Mononuclear cell (primary cell): ENCODE results near the gene CTNNBIP1. TPM values are rescaled to one million over a fixed set of nuclear protein-coding genes. Genes with fewer than 3 reads are reported as not detected.

Source experiments
- H3K27me3 ChIP-seq: 2 replicates; pipeline ENCODE4 v1.6.0; 2011; ENCODE audit warnings: low read length, control low read depth; ENCODE audit not compliant: insufficient read depth
- H3K4me1 ChIP-seq: 2 replicates; pipeline ENCODE4 v1.5.1; 2011; ENCODE audit warnings: mild to moderate bottlenecking, low read length, control low read depth; ENCODE audit not compliant: insufficient read depth
- H3K4me3 ChIP-seq: 2 replicates; pipeline ENCODE4 v1.5.1; 2011; ENCODE audit warnings: mild to moderate bottlenecking, low read length, moderate library complexity
- H3K9me3 ChIP-seq: 2 replicates; pipeline ENCODE4 v1.5.1; 2011; ENCODE audit warnings: low read depth, mild to moderate bottlenecking, control low read depth, low read length
- total RNA-seq: library from RNA; depleted of rRNA; stranded (reverse); fragments of >200 nt; gene quantifications from one replicate; pipeline ENCODE4 v1.2.3, GENCODE V29; 2012

The CTNNBIP1 gene
- total RNA-seq, 1 donor, result 13.6 TPM

- Histone ChIP-seq H3K27me3 (no peaks in the 10 kb centered on the region), H3K4me1 (peaks cover 5% of the 10 kb centered on the region)
Observed at GRCh38 chr1:9859281-9860014, 50.6 kb downstream of the CTNNBIP1 start.

GRCh38 chr1:9858293-9859035 is 51.6 kb downstream of the CTNNBIP1 start:
- Histone ChIP-seq H3K4me3 (no peak overlapping the region), H3K9me3 (no peaks in the 10 kb centered on the region), H3K4me1 (peaks cover 5% of the 10 kb centered on the region), H3K27me3 (no peaks in the 10 kb centered on the region)

More at GRCh38 chr1:9859281-9860014, 50.6 kb downstream of the CTNNBIP1 start:
- H3K9me3 ChIP-seq, result no peaks in the 10 kb centered on the region
- H3K4me3 ChIP-seq, result no peak overlapping the region

GRCh38 chr1:9855186-9855585 is 54.9 kb downstream of the CTNNBIP1 start:
- Histone ChIP-seq H3K27me3 (no peaks in the 10 kb centered on the region), H3K9me3 (no peaks in the 10 kb centered on the region), H3K4me3 (no peak overlapping the region), H3K4me1 (peaks cover 9% of the 10 kb centered on the region)

GRCh38 chr1:9853249-9853595 is 56.8 kb downstream of the CTNNBIP1 start:
- Histone ChIP-seq H3K9me3 (no peaks in the 10 kb centered on the region), H3K4me1 (peaks cover 18% of the 10 kb centered on the region), H3K27me3 (no peaks in the 10 kb centered on the region), H3K4me3 (no peak overlapping the region)

- no peaks in the 10 kb centered on the region for H3K9me3 ChIP-seq
- H3K4me3 ChIP-seq, result no peak overlapping the region
- no peaks in the 10 kb centered on the region for H3K27me3 ChIP-seq
- peaks cover 18% of the 10 kb centered on the region for H3K4me1 ChIP-seq
Observed at GRCh38 chr1:9852410-9853248, 57.4 kb downstream of the CTNNBIP1 start.

- no peak overlapping the region for H3K4me3 ChIP-seq
- no peaks in the 10 kb centered on the region for H3K9me3 ChIP-seq
- H3K4me1 ChIP-seq, result peaks cover 18% of the 10 kb centered on the region
- no peaks in the 10 kb centered on the region for H3K27me3 ChIP-seq
Observed at GRCh38 chr1:9852004-9852403, 58.1 kb downstream of the CTNNBIP1 start.

- H3K9me3 ChIP-seq, result no peaks in the 10 kb centered on the region
- no peak overlapping the region for H3K4me3 ChIP-seq
- peaks cover 18% of the 10 kb centered on the region for H3K4me1 ChIP-seq
- no peaks in the 10 kb centered on the region for H3K27me3 ChIP-seq
Observed at GRCh38 chr1:9850442-9851162, 59.5 kb downstream of the CTNNBIP1 start.

GRCh38 chr1:9849691-9850441 is 60.2 kb downstream of the CTNNBIP1 start:
- H3K4me3 ChIP-seq, result no peak overlapping the region

GRCh38 chr1:9848022-9848421 is 62.0 kb downstream of the CTNNBIP1 start:
- no peaks in the 10 kb centered on the region for H3K9me3 ChIP-seq
- no peaks in the 10 kb centered on the region for H3K27me3 ChIP-seq
- H3K4me1 ChIP-seq, result peaks cover 13% of the 10 kb centered on the region
- H3K4me3 ChIP-seq, result no peak overlapping the region

More at GRCh38 chr1:9849691-9850441, 60.2 kb downstream of the CTNNBIP1 start:
- H3K9me3 ChIP-seq, result no peaks in the 10 kb centered on the region
- no peaks in the 10 kb centered on the region for H3K27me3 ChIP-seq
- peaks cover 13% of the 10 kb centered on the region for H3K4me1 ChIP-seq

- H3K4me1 ChIP-seq, result peaks cover 13% of the 10 kb centered on the region
- H3K4me3 ChIP-seq, result no peak overlapping the region
- no peaks in the 10 kb centered on the region for H3K9me3 ChIP-seq
- no peaks in the 10 kb centered on the region for H3K27me3 ChIP-seq
Observed at GRCh38 chr1:9847269-9847668, 62.8 kb downstream of the CTNNBIP1 start.

GRCh38 chr1:9846611-9847171 is 63.4 kb downstream of the CTNNBIP1 start:
- H3K9me3 ChIP-seq, result no peaks in the 10 kb centered on the region
- no peaks in the 10 kb centered on the region for H3K27me3 ChIP-seq
- peaks cover 13% of the 10 kb centered on the region for H3K4me1 ChIP-seq
- no peak overlapping the region for H3K4me3 ChIP-seq

- no peak overlapping the region for H3K4me3 ChIP-seq
- no peaks in the 10 kb centered on the region for H3K9me3 ChIP-seq
- H3K4me1 ChIP-seq, result peaks cover 11% of the 10 kb centered on the region
- H3K27me3 ChIP-seq, result no peaks in the 10 kb centered on the region
Observed at GRCh38 chr1:9845914-9846313, 64.2 kb downstream of the CTNNBIP1 start.

- H3K4me1 ChIP-seq, result peaks cover 6% of the 10 kb centered on the region
- H3K9me3 ChIP-seq, result no peaks in the 10 kb centered on the region
- H3K27me3 ChIP-seq, result no peaks in the 10 kb centered on the region
- no peak overlapping the region for H3K4me3 ChIP-seq
Observed at GRCh38 chr1:9844756-9845155, 65.3 kb downstream of the CTNNBIP1 start.

- H3K27me3 ChIP-seq, result no peaks in the 10 kb centered on the region
- no peaks in the 10 kb centered on the region for H3K4me1 ChIP-seq
- H3K9me3 ChIP-seq, result no peaks in the 10 kb centered on the region
- no peak overlapping the region for H3K4me3 ChIP-seq
Observed at GRCh38 chr1:9844106-9844505, 66.0 kb downstream of the CTNNBIP1 start.
